NCI-H2081 (cell line): ENCODE data around the gene DNAAF8.
"Not testable (repeated sequence)": the region's sequence is repeated elsewhere in the genome, so short reads cannot be mapped to it uniquely, and the experiment has no call there.

Experiments used
- DNase-seq, 2 experiments: peaks; one replicate each; lab custom pipeline; 2025; lab: John Stamatoyannopoulos, UW

The DNAAF8 gene

DNA sequence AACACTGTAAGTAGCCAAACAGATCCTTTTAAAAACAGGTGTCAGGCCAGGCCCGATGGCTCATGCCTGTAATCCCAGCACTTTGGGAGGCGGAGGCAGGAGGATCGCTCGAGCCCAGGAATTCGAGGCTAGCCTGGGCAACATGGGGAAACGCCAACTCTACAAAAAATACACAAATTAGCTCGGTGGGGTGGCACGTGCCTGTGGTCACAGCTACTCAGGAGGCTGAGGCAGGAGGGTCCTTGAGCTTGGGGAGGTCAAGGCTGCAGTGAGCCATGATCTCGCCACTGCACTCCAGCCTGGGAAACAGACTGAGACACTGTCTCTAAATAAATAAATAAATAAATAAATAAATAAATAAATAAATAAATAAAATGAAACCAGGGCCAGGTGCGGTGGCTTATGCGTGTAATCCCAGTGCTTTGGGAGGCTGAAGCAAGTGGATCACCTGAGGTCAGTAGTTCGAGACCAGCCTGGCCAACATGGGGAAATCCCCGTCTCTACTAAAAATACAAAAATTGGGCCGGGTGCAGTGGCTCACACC is 50.2 kb downstream of the DNAAF8 start:
- not testable (repeated sequence) for DNase-seq

DNA sequence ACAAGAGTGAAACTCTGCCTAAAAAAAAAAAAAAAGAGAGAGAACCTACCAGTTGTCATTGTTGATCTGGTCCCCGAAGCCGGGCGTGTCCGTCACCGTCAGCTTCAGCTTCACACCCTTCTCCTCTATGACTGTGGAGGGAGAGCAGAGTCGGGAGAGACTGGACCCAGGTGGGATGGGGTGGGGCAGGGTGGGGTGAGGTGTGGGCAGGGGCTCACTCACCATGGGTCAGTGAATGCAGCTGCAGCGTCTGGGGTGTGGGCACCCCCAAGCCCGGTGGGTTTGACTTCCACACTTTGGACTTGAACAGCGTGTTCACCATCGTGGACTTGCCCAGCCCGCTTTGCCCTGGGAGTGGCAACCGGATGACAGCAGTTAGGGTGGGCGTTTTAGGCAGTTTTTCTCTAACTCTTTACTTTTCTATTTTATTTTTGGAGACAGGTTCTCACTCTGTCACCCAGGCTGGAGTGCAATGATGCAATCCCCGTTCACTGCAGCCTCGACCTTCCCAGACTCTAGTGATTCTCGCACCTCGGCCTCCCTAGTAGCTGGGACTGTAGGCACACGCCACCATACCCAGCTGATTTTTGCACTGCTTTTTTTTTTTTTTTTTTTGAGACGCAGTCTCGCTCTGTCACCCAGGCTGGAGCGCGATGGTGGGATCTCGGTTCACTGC is 51.6 kb downstream of the DNAAF8 start:
- DNase-seq: no peak

DNA sequence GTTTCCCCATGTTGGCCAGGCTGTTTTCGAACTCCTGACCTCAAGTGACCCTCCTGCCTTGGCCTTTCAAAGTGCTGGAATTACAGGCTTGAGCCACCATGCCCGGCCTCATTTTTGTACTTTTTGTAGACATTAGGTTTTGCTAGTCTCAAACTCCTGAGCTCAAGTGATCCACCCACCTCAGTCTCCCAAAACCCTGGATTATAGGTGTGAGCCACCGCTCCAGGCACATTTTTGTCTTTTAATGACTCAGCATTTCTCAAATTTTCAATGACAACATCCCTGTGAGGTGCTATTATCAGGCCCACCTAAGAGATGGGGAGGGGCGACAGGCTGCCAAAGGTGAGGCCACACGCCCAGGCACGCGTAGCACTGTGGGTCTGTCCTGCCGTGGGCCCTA is 52.7 kb downstream of the DNAAF8 start:
- no peak for DNase-seq

DNA sequence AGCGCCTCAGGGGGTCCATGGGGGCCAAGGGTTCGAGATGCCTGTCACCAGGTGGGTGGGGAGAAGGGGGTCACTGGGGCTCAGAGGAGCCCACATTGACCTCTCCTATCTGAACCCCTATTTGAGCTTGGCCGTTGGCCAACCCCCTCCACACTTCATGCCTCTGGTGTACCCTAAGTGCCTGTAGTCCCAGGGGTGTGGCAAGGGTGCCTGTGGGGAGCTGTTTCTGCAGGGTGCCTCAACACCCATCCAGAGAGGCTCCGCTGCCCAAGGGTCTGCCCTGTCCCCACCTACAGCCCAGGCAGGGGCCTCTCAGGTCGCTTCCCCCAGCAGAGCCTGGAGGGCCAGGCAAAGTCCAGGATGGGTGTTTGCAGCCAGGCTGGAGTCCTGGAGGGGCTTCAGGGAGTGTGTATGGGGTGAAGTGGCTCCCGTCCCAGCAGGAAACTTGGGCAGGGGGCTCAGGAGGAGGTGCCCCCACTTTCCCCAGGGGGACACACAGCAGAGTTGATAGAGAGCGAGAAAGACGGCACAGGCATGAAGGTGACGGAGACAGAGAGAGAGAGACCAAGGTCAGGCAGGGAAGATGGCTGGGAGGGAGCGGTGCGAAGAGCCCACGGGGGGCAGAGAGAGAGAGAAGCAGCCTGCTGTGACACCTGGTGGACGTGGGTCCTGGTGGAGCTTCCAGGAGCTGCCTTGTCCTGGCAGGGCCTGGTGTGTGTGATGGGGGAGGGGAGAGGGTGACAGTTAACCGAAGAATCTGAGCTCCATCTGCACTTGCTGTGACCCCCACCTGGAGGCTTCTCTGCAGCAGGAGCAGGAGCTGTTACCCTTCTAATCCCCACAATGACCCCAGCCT is 53.5 kb downstream of the DNAAF8 start, which contains the start of gene SEPTIN12:
Gene SEPTIN12, minus strand, starts transcription at position 719 of the 856 bp plus-strand sequence. Its CDS starts 700 bp downstream, at position 19.
- no peak for DNase-seq

DNA sequence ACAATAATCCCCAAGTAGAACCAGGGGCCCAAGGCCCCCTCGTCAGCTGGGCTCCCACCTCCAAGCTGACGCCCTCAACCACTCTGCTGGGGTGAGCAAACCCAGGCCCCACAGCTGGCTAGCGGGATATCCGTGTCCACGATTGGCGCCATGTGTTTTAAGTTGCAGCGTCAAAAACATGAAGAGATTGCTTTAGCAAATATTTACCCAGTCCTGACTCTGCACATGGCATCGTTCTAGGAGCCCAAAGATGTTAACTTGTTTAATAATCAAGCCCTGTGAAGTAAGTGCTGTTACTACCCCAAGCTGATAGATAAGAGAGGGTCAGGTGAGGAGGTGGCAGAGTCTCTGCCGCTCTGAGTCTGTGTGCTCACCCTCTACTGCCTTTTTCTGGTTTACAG is 54.2 kb downstream of the DNAAF8 start:
- DNase-seq: no peak

DNA sequence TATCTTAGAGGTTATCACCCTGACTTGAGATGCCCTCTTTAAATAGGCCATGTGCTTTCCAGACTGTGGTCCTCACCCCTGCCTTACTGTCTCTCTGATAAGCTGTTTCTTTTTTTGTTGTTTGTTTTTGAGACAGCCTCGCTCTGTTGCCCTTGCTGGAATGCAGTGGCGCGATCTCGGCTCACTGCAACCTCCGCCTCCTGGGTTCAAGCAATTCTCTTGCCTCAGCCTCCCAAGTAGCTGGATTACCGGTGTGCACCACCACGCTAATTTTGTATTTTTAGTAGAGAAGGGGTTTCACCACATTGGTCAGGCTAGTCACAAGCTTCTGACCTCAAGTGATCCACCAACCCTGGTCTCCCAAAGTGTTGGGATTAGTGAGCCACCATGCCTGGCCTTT is 54.6 kb downstream of the DNAAF8 start:
- DNase-seq: no peak

DNA sequence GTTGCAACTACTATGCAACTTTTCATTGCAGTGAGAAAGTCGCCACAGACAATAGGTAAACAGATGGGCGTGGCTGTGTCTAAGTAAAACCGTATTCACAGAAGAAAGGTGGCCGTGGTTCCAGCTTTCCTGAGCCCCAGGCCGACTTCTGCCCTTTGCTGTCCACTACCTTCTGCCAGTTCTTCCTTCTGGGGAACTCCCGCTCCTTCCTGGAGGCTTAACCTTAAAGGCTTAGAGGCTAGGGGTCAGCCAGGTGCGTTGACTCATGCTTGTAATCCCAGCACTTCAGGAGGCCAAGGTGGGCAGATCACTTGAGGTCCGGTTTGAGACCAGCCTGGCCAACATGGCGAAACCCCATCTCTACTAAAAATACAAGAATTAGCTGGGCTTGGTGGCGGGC is 55.9 kb downstream of the DNAAF8 start:
- no peak for DNase-seq

DNA sequence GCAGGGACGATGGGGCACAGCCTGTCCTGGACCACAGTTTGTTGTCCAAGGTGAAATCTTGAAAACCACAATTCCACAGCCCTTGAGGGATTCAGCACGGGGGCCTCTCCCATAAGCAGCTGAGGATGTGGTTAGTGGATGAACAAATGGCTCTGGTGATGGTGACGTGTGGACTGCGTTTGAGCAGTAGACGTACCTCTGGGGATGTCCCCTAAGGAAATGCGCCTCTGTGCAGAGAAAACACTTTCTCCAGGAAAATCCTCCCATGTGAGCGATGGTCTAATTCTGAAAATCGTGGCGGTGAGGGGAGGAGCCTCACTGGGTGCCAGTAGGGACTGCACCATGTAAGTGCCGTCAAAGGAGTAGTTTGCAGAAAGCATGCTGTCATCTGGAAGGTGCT is 56.5 kb downstream of the DNAAF8 start:
- no peak for DNase-seq

DNA sequence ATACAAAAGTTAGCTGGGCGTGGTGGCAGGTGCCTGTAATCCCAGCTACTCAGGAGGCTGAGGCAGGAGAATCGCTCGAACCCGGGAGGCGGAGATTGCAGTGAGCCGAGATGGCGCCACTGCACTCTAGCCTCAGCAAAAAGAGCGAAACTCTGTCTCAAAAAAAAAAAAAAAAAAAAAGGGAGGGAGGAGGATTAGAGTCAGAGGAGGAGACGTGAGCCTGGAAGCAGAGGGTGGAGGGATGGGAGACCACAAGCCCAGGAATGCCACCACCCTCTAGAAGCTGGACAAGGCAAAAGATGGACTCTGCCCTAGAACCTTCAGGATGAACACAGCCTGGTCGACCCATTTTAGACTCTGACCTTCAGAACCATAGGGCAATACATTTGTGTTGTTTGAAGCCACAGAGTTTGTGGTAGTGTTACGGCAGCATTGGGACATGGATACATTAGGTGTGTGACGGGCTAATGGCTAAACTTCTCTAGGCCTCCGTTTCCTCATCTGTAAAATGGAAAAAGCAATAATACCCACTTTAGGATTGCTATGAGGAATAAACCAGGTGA is 58.7 kb downstream of the DNAAF8 start:
- no peak for DNase-seq

DNA sequence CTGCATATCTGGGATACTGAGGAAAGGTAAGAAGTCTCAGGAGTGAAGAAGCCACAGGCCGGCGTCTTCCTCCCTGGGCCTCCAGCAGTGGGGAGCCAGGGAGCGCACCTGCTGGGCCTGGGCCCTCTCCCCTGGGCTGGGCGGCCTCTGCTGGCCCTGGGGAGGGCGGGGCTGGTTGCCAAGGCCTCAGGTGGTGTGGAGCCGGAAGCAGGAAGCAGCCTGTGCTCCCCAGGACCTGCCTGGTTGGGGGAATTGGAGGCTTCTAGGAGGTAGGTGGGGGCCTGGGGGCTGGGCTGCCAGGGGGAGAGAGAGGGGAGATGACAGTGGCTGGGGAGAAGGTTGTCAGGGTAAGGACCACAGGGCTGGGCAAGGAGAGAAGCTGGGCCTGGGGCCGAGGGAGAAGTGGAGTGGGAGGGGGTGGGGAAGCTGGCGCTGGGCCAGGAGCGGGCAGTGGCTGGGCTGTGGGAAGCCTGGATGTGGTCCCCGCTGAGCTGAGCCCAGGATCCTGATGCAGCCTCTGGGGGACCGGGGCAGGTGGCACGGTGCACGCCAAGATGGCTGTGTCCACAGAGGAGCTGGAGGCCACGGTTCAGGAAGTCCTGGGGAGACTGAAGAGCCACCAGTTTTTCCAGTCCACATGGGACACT is 61.0 kb downstream of the DNAAF8 start, which contains the start of gene SMIM22:
Gene SMIM22, plus strand, starts transcription at position 189 of the 647 bp plus-strand sequence. Its CDS starts 366 bp downstream, at position 555.
- peak; percentile 77 to 90 for DNase-seq

DNA sequence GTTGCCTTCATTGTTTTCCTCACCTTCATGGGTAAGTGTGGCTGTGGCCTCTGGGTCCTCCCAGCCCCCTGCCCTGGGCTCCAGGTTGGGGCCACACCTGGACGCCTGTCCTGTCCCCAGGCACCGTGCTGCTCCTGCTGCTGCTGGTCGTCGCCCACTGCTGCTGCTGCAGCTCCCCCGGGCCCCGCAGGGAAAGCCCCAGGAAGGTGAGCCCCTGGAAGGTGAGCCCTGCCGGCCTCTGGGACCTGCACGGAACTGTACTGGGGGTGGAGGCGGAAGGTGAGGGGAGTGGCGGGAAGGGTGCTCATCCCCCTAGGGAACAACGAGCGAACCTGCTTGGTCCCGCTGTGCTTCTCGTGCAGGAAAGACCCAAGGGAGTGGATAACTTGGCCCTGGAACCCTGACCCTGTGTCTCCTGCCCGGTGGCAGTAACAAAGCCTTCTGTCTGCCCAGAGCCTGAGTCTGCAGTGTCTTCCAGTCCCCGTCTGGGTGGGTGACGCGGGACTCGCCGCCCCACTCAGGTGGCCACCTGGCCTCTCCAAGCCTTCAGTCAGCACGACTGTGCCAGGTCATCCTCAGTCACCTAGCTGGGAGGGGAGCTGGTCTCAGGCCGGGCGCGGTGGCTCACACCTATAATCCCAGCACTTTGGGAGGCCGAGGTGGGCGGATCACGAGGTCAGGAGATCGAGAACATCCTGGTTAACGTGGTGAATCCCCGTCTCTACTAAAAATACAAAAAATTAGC is 61.7 kb downstream of the DNAAF8 start:
- DNase-seq: peak in 1 of 2 experiments; percentile 35

DNA sequence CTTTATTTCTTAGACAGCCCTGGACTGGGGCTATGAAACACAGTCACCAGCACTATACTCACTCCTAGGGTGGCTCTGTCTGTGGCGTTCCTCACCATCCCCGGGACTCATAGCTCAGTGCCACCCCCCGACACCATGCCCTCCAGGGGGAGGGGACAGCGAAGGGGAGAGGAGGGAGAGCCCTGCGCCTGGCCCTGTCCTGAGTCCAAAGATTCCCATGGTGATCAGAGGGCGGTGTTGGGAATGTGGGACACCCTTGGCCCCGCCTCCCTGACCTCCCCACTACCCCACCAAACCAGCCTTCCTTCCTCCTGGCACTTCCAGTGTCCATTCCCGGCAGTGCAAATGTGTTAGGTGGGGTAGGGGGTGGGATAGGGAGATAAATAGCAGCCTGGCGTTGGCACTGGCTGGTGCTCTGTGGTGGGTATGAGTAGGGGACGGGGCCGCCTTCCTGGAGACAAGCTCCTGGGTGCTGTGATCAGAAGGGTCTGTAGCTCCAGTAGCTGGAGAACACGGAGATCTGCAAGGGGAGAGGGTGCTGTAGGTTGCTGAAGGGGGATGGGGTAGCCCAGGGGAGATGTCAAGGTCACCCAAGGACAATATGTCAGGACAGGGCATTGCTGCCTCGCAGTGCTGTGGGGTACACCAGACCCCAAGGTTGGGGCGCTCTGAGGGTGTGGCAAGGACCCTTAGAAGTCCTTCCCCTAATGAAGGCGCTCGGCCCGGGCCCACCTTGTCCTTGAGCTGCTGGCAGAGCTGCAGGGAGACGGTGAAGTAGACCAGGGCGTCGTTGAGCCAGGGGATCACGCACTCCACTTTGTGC is 62.9 kb downstream of the DNAAF8 start:
- DNase-seq: no peak

DNA sequence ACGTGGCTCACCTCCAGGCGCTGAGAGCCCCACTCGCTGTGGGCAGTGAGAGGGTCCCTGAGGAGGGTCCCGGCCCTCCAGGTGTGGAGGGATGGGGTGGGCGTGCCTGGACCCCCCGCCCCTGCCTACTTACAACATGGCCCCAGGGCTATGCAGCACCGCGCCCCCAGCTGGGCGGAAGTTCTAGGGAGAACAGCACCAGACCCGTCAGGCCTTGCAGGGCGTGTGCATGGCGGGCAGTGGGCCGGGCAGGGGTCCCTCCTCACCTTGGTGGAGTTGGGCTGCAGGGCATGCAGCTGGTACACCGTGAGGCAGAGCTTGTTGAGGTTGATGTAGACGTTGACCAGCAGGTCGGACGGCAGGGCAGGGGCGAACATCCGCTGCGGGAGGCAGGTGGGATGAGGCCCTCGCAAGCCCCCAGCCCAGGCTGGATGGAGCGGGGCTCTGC is 63.5 kb downstream of the DNAAF8 start:
- DNase-seq: no peak

DNA sequence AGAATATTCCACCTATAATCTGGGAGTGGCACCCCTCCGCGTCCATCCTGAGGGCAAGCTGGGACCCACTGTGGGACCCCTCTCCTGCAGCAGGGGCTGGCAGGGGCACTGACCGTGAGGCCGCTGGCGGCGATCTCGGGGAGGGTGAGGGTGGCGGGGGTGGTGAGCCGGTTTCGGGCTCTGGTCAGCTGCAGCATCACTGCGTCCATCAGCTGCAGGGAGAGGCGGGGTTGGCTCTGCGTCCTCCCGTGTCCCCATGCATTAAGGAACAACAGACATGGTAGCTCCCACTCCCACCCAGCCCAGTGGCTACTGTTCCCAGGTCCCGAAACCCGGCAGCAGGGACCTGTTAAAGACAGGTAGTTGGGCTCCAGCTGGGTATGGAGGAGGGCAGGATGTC is 64.1 kb downstream of the DNAAF8 start:
- no peak for DNase-seq
